ENCODE data around the gene CASTOR2.
"Not testable (repeated sequence)": the region's sequence is repeated elsewhere in the genome, so short reads cannot be mapped to it uniquely, and the experiment has no call there.

CASTOR2 gene

GRCh38 chr7:74964511-74965119, at the start of gene CASTOR2:
Gene CASTOR2, plus strand, starts transcription at chr7:74964705. Its CDS starts 281 bp downstream, at chr7:74964986.
- not testable (repeated sequence) for DNase-seq (ENCODE audit: low spot score)

GRCh38 chr7:74922321-74922890, 42.1 kb upstream of the CASTOR2 start:
- DNase-seq (ENCODE audit: low spot score), result not testable (repeated sequence)

GRCh38 chr7:74923644-74924043, 40.9 kb upstream of the CASTOR2 start:
- not testable (repeated sequence) for DNase-seq (ENCODE audit: low spot score)

GRCh38 chr7:74926968-74927367, 37.5 kb upstream of the CASTOR2 start:
- DNase-seq (ENCODE audit: low spot score), result not testable (repeated sequence)

GRCh38 chr7:74931563-74932328, 32.8 kb upstream of the CASTOR2 start:
- not testable (repeated sequence) for DNase-seq (ENCODE audit: low spot score)

GRCh38 chr7:74939429-74939828, 25.1 kb upstream of the CASTOR2 start:
- DNase-seq (ENCODE audit: low spot score), result not testable (repeated sequence)

- DNase-seq (ENCODE audit: low spot score), result not testable (repeated sequence)
These were observed 23.0 kb upstream of the CASTOR2 start for GRCh38 chr7:74941302-74942069.

GRCh38 chr7:74943923-74944322, 20.6 kb upstream of the CASTOR2 start:
- DNase-seq (ENCODE audit: low spot score), result not testable (repeated sequence)

- not testable (repeated sequence) for DNase-seq (ENCODE audit: low spot score)
These were observed 16.8 kb upstream of the CASTOR2 start for GRCh38 chr7:74947741-74948140.

- not testable (repeated sequence) for DNase-seq (ENCODE audit: low spot score)
These were observed 10.7 kb upstream of the CASTOR2 start for GRCh38 chr7:74953774-74954173.

- DNase-seq (ENCODE audit: low spot score), result not testable (repeated sequence)
These were observed 6.2 kb upstream of the CASTOR2 start for GRCh38 chr7:74958328-74958727.

- DNase-seq (ENCODE audit: low spot score), result not testable (repeated sequence)
These were observed 598 bp upstream of the CASTOR2 start for GRCh38 chr7:74963704-74964510.

GRCh38 chr7:74966208-74966854, 1.8 kb downstream of the CASTOR2 start:
- not testable (repeated sequence) for DNase-seq (ENCODE audit: low spot score)

GRCh38 chr7:74966909-74967308, 2.4 kb downstream of the CASTOR2 start:
- DNase-seq (ENCODE audit: low spot score), result not testable (repeated sequence)

- not testable (repeated sequence) for DNase-seq (ENCODE audit: low spot score)
These were observed 6.9 kb downstream of the CASTOR2 start for GRCh38 chr7:74971431-74971830.

GRCh38 chr7:74972377-74972776, 7.9 kb downstream of the CASTOR2 start:
- DNase-seq (ENCODE audit: low spot score), result not testable (repeated sequence)

- not testable (repeated sequence) for DNase-seq (ENCODE audit: low spot score)
These were observed 11.5 kb downstream of the CASTOR2 start for GRCh38 chr7:74975959-74976358.

- not testable (repeated sequence) for DNase-seq (ENCODE audit: low spot score)
These were observed 13.0 kb downstream of the CASTOR2 start for GRCh38 chr7:74977523-74977922.

GRCh38 chr7:74988436-74988835, 23.9 kb downstream of the CASTOR2 start:
- DNase-seq (ENCODE audit: low spot score), result not testable (repeated sequence)

- no peak for DNase-seq (ENCODE audit: low spot score)
These were observed 28.6 kb downstream of the CASTOR2 start for GRCh38 chr7:74993121-74993520.
